CD14-positive monocyte (primary cell): Measurements from ENCODE around the gene CELSR3. TPM values are rescaled to one million over a fixed set of nuclear protein-coding genes. Genes with fewer than 3 reads are reported as not detected.
A peak's percentile ranks its signal among the peaks of the same experiment; 100 is the strongest.

Experiments used
- DNase-seq, 3 donors: peaks; one replicate each; pipeline ENCODE4 v3.0.0-alpha.2; 2011 to 2022
- H2AFZ ChIP-seq: 2 replicates; pipeline ENCODE4 v1.6.0; 2012; ENCODE audit warnings: mild to moderate bottlenecking, low read depth, low read length, inconsistent platforms; ENCODE audit not compliant: insufficient read depth, poor library complexity, severe bottlenecking
- H3K27ac ChIP-seq, 2 donors: 1 replicate in 1 of 2; 2 replicates in 1 of 2; pipeline ENCODE4 v1.5.1; 2012 to 2013; ENCODE audit warnings: low read length in 2 of 2, control low read depth in 1 of 2, inconsistent platforms in 1 of 2, low read depth in 1 of 2, mild to moderate bottlenecking in 1 of 2
- H3K27me3 ChIP-seq, 2 donors: one replicate each; pipeline versions ENCODE4 v1.6.0 to v1.6.1; 2011 to 2013; ENCODE audit warnings: low read length in 2 of 2; ENCODE audit not compliant: control insufficient read depth in 2 of 2, insufficient read depth in 2 of 2
- H3K36me3 ChIP-seq, 2 donors: replicated peaks in 1 of 2; 1 replicate in 1 of 2; 2 replicates in 1 of 2; pipeline versions ENCODE4 v1.5.1 to v1.6.1; 2012 to 2013; ENCODE audit warnings: low read length in 2 of 2, control low read depth in 1 of 2, inconsistent platforms in 1 of 2, mild to moderate bottlenecking in 1 of 2; ENCODE audit not compliant: insufficient read depth in 2 of 2, control insufficient read depth in 1 of 2
- H3K4me1 ChIP-seq, 2 donors: 1 replicate in 1 of 2; 2 replicates in 1 of 2; pipeline versions ENCODE4 v1.5.1 to v1.6.1; 2012 to 2013; ENCODE audit warnings: low read length in 2 of 2, control low read depth in 1 of 2, inconsistent platforms in 1 of 2, mild to moderate bottlenecking in 1 of 2, moderate library complexity in 1 of 2; ENCODE audit not compliant: insufficient read depth in 2 of 2, control insufficient read depth in 1 of 2
- H3K4me2 ChIP-seq: replicated peaks from 2 replicates; pipeline ENCODE3; 2012; ENCODE audit warnings: low read length, moderate library complexity, mild to moderate bottlenecking; ENCODE audit not compliant: poor library complexity, severe bottlenecking; ENCODE audit errors: extremely low read depth
- H3K4me3 ChIP-seq, 3 experiments: fragments of 200-600 bp in 1 of 3; sonication (generic) in 1 of 3; replicated peaks in 1 of 3; 1 replicate in 2 of 3; 2 replicates in 1 of 3; pipeline ENCODE4 v1.5.1; 2011 to 2013; ENCODE audit warnings: low read length in 3 of 3, mild to moderate bottlenecking in 3 of 3, control low read depth in 2 of 3, low read depth in 2 of 3, inconsistent platforms in 1 of 3, moderate library complexity in 1 of 3
- H3K79me2 ChIP-seq: 2 replicates; pipeline ENCODE4 v1.6.0; 2012; ENCODE audit warnings: mild to moderate bottlenecking, control low read depth, inconsistent platforms, low read length, moderate library complexity; ENCODE audit not compliant: insufficient read depth
- H3K9ac ChIP-seq: 2 replicates; pipeline ENCODE4 v1.6.0; 2017; ENCODE audit warnings: low read length, mild to moderate bottlenecking; ENCODE audit not compliant: insufficient read depth, poor library complexity, severe bottlenecking
- H3K9me3 ChIP-seq, 2 donors: replicated peaks in 1 of 2; 1 replicate in 1 of 2; 2 replicates in 1 of 2; pipeline versions ENCODE4 v1.5.1 to v1.6.1; 2012 to 2013; ENCODE audit warnings: low read length in 2 of 2, control low read depth in 1 of 2; ENCODE audit not compliant: control insufficient read depth in 1 of 2, insufficient read depth in 1 of 2
- H4K20me1 ChIP-seq: 2 replicates; pipeline ENCODE4 v1.6.0; 2012; ENCODE audit warnings: mild to moderate bottlenecking, low read length, control low read depth, moderate library complexity; ENCODE audit not compliant: insufficient read depth
- H3K27ac Mint-ChIP-seq, 7 donors: one replicate each; pipeline ENCODE4 v1.8.0; 2020; ENCODE audit warnings: mild to moderate bottlenecking in 7 of 7, mixed read lengths in 7 of 7, moderate library complexity in 6 of 7, inconsistent platforms in 2 of 7
- H3K27me3 Mint-ChIP-seq, 3 donors: one replicate each; pipeline ENCODE4 v1.8.0; 2021 to 2022; ENCODE audit warnings: low read depth in 3 of 3, mild to moderate bottlenecking in 3 of 3, mixed read lengths in 3 of 3, moderate library complexity in 3 of 3, inconsistent platforms in 1 of 3
- H3K36me3 Mint-ChIP-seq, 2 donors: one replicate each; pipeline ENCODE4 v1.8.0; 2020; ENCODE audit warnings: mixed read lengths in 2 of 2, inconsistent platforms in 1 of 2, mild to moderate bottlenecking in 1 of 2
- H3K4me1 Mint-ChIP-seq: one replicate; pipeline ENCODE4 v1.8.0; 2020; ENCODE audit warnings: mild to moderate bottlenecking, mixed read lengths
- H3K4me3 Mint-ChIP-seq, 2 donors: one replicate each; pipeline ENCODE4 v1.8.0; 2020; ENCODE audit warnings: mild to moderate bottlenecking in 2 of 2, mixed read lengths in 2 of 2, moderate library complexity in 1 of 2
- H3K9me3 Mint-ChIP-seq, 7 donors: one replicate each; pipeline ENCODE4 v1.8.0; 2020 to 2022; ENCODE audit warnings: mixed read lengths in 7 of 7, mild to moderate bottlenecking in 6 of 7, moderate library complexity in 6 of 7, inconsistent platforms in 2 of 7
- WGBS: methylation state at CpG from one replicate; pipeline ENCODE4 v1.1.5; 2013; ENCODE audit warnings: missing lambda C conversion rate; ENCODE audit not compliant: insufficient coverage; 5-methylcytosine and 5-hydroxymethylcytosine counted together
- intact Hi-C, 2 donors: fragments of 100-400 bp; cut with micrococcal nuclease; formaldehyde crosslinking; loops; one replicate each; pipeline versions ENCODE4 v1.15.0 to v1.15.1; 2023
- polyA plus RNA-seq, 3 donors: library from polyadenylated mRNA; depleted of rRNA in 1 of 3; unstranded in 2 of 3; stranded (reverse) in 1 of 3; fragments of 300-500 nt in 2 of 3; fragments of >200 nt in 1 of 3; fragmentation: Illumina TruSeq in 2 of 3; gene quantifications; 1 replicate in 2 of 3; 2 replicates in 1 of 3; pipeline ENCODE4 v1.2.3, GENCODE V29; 2012 to 2021
- TF ChIP-seq, protein P1 (sequence below): fragments of 200-600 bp; IDR thresholded peaks from one replicate; pipeline ENCODE4 v1.8.0; 2022; ENCODE audit warnings: antibody characterized with exemption, mild to moderate bottlenecking

Gene CELSR3
- polyA plus RNA-seq, 3 donors, result 0.95 TPM; not detected in 2

DNA sequence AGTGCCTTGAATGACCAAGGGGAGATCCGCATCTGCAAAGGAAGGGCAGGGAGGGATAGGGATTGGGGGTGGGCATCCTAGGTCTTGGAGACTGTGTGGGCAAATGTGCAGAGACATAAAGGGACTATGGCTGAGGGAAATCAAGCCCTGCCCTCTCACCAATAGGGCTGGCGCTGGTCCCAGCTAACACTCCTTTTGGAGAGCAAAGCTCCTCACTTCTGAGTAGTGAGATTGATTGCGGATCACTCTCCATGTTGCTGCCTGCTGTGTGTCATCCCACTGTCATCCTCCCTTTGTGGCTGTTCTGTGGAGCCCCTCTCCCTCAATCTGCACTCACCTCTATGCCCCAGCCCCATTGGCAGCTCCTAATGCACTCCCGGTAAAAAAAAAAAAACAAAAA, 2.2 kb upstream of the CELSR3 start:
- no peaks in the 10 kb centered on the region for H3K79me2 ChIP-seq
- H3K4me1 ChIP-seq, result peaks cover 20 to 33% of the 10 kb centered on the region in 2 donors
- peaks cover 9 to 17% of the 10 kb centered on the region in 2 donors for H3K9me3 ChIP-seq
- peaks cover 11 to 38% of the 10 kb centered on the region in 2 donors for H3K27me3 ChIP-seq
- H3K27ac Mint-ChIP-seq, result peak overlapping the region in 1 of 7 donors; percentile 62
- no peak overlapping the region for H3K4me2 ChIP-seq
- H3K4me3 Mint-ChIP-seq, result no peak overlapping the region
- TF ChIP-seq, protein P1, sequence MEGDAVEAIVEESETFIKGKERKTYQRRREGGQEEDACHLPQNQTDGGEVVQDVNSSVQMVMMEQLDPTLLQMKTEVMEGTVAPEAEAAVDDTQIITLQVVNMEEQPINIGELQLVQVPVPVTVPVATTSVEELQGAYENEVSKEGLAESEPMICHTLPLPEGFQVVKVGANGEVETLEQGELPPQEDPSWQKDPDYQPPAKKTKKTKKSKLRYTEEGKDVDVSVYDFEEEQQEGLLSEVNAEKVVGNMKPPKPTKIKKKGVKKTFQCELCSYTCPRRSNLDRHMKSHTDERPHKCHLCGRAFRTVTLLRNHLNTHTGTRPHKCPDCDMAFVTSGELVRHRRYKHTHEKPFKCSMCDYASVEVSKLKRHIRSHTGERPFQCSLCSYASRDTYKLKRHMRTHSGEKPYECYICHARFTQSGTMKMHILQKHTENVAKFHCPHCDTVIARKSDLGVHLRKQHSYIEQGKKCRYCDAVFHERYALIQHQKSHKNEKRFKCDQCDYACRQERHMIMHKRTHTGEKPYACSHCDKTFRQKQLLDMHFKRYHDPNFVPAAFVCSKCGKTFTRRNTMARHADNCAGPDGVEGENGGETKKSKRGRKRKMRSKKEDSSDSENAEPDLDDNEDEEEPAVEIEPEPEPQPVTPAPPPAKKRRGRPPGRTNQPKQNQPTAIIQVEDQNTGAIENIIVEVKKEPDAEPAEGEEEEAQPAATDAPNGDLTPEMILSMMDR, result no peak
- H3K27ac ChIP-seq, result no peak overlapping the region
- H3K4me3 ChIP-seq, result no peak overlapping the region
- H3K27me3 Mint-ChIP-seq, result peaks cover 27 to 42% (median 42%) of the 10 kb centered on the region in 3 donors
- H3K9me3 Mint-ChIP-seq, result peaks cover 8 to 25% (median 17%) of the 10 kb centered on the region in 7 donors
- intact Hi-C loops, result no loop called here
- no peak overlapping the region for H2AFZ ChIP-seq
- H3K36me3 Mint-ChIP-seq, result peaks cover 5 to 6% of the 10 kb centered on the region in 2 donors
- H3K9ac ChIP-seq, result no peak overlapping the region
- H4K20me1 ChIP-seq, result peaks cover 4% of the 10 kb centered on the region
- no peaks in the 10 kb centered on the region for H3K36me3 ChIP-seq
- no peak for DNase-seq
- 83% methylated on average over 1 of the region's 4 CpGs for WGBS
- H3K4me1 Mint-ChIP-seq, result peaks cover 17% of the 10 kb centered on the region

DNA sequence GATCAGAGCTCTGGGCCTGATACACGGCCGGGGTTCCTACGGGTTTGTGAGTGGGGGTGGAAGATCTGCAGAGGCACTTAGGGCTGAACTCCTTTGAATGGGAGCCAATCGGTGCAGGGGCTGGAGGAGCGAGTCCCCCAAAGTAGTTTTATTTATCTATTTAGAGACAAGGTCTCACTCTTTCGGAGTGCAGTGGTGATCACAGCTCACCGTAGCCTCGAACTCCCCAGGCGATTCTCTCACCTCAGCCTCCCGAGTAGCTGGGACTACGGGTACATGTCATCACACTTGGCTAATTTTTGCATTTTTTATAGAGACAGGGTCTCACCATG, 1.6 kb upstream of the CELSR3 start:
- Histone ChIP-seq H3K36me3 (no peaks in the 10 kb centered on the region), H4K20me1 (peaks cover 4% of the 10 kb centered on the region), H3K27ac (no peak overlapping the region), H3K9me3 (peaks cover 9 to 17% of the 10 kb centered on the region in 2 donors), H3K9ac (no peak overlapping the region), H3K4me2 (peak overlapping the region; percentile 78), H3K79me2 (no peaks in the 10 kb centered on the region), H3K4me1 (peaks cover 20 to 33% of the 10 kb centered on the region in 2 donors), H2AFZ (no peak overlapping the region), H3K27me3 (peaks cover 11 to 43% of the 10 kb centered on the region in 2 donors), H3K4me3 (peak overlapping the region in 1 of 3 experiments; percentile 77)
- H3K27ac Mint-ChIP-seq, result peak overlapping the region in 3 of 7 donors; percentile 25 to 93 (median 86)
- intact Hi-C loops, result no loop called here
- H3K27me3 Mint-ChIP-seq, result peaks cover 30 to 45% (median 42%) of the 10 kb centered on the region in 3 donors
- H3K4me3 Mint-ChIP-seq, result peak overlapping the region; percentile 87 to 96
- peaks cover 8 to 25% (median 17%) of the 10 kb centered on the region in 7 donors for H3K9me3 Mint-ChIP-seq
- WGBS, result 91% methylated on average over 6 of the region's 11 CpGs
- DNase-seq, result no peak
- TF ChIP-seq, protein P1, result peak; percentile 69
- peaks cover 5 to 6% of the 10 kb centered on the region in 2 donors for H3K36me3 Mint-ChIP-seq
- H3K4me1 Mint-ChIP-seq, result peaks cover 17% of the 10 kb centered on the region
